PC-3 (cell line): ENCODE results near the gene RGS7.

Experiments
- CTCF ChIP-seq: fragments of 300-600 bp; sonication (generic); conservative IDR thresholded peaks from 2 replicates; pipeline ENCODE4 v1.5.1; 2017; ENCODE audit warnings: antibody characterized with exemption, low read depth, mild to moderate bottlenecking, low read length
- EZH2 ChIP-seq: fragments of 300-600 bp; sonication (generic); IDR thresholded peaks from one replicate; pipeline ENCODE4 v1.6.1; 2017; ENCODE audit warnings: antibody characterized with exemption, mild to moderate bottlenecking, low read length; ENCODE audit not compliant: unreplicated experiment
- EZH2phosphoT487 ChIP-seq: fragments of 300-600 bp; sonication (generic); IDR thresholded peaks from 2 replicates; pipeline ENCODE4 v1.6.1; 2018; ENCODE audit warnings: mild to moderate bottlenecking, antibody characterized with exemption, low read length, borderline replicate concordance

GRCh38 chr1:241228339-241228738 lies 128.7 kb downstream of the RGS7 start:
- TF ChIP-seq CTCF (no peak), EZH2phosphoT487 (no peak), EZH2 (no peak)
